Nucleus accumbens (tissue), 56 donors: ENCODE data around the gene TM4SF20.

Source experiments
- DNase-seq, 56 donors: peaks; one replicate each; lab custom pipeline; 2025; lab: John Stamatoyannopoulos, UW

Gene TM4SF20

GRCh38 chr2:227379095-227379494 lies at the start of gene TM4SF20:
TM4SF20 (minus strand) TSS chr2:227379306; CDS start chr2:227379268, 38 bp downstream.
- DNase-seq = no peak

- no peak for DNase-seq
Measured at GRCh38 chr2:227428731-227429285, 49.7 kb upstream of the TM4SF20 start.

GRCh38 chr2:227423656-227424499 lies 44.8 kb upstream of the TM4SF20 start:
- peak in 18 of 56 donors; percentile 3 to 50 (median 14) for DNase-seq

GRCh38 chr2:227420087-227421052 lies 41.3 kb upstream of the TM4SF20 start:
- DNase-seq = no peak

GRCh38 chr2:227416701-227417100 lies 37.6 kb upstream of the TM4SF20 start:
- no peak for DNase-seq

- peak in 1 of 56 donors; percentile 8 for DNase-seq
Measured at GRCh38 chr2:227415538-227416424, 36.7 kb upstream of the TM4SF20 start.

- no peak for DNase-seq
Measured at GRCh38 chr2:227414846-227415245, 35.7 kb upstream of the TM4SF20 start.

GRCh38 chr2:227413371-227413770 lies 34.3 kb upstream of the TM4SF20 start:
- DNase-seq = no peak

- DNase-seq = no peak
Measured at GRCh38 chr2:227412877-227413276, 33.8 kb upstream of the TM4SF20 start.

- DNase-seq = no peak
Measured at GRCh38 chr2:227411990-227412350, 32.9 kb upstream of the TM4SF20 start.

- DNase-seq = no peak
Measured at GRCh38 chr2:227411320-227411989, 32.3 kb upstream of the TM4SF20 start.

GRCh38 chr2:227410191-227410590 lies 31.1 kb upstream of the TM4SF20 start:
- no peak for DNase-seq

- DNase-seq = peak in 1 of 56 donors; percentile 5
Measured at GRCh38 chr2:227407591-227408151, 28.6 kb upstream of the TM4SF20 start.

- DNase-seq = peak in 44 of 56 donors; percentile 3 to 80 (median 36)
Measured at GRCh38 chr2:227406177-227407031, 27.3 kb upstream of the TM4SF20 start.

GRCh38 chr2:227404585-227405271 lies 25.6 kb upstream of the TM4SF20 start:
- no peak for DNase-seq

GRCh38 chr2:227402959-227403358 lies 23.9 kb upstream of the TM4SF20 start:
- DNase-seq = peak in 5 of 56 donors; percentile 3 to 31 (median 9)

- no peak for DNase-seq
Measured at GRCh38 chr2:227402321-227402720, 23.2 kb upstream of the TM4SF20 start.
